GM12892 (cell line): ENCODE results near the gene PDS5B.

ENCODE experiments used
- POLR2A ChIP-seq: IDR thresholded peaks from 2 replicates; pipeline ENCODE4 v1.6.1; 2011; ENCODE audit warnings: low read depth, low read length, control low read depth
- POLR2AphosphoS5 ChIP-seq: IDR thresholded peaks from 2 replicates; pipeline ENCODE4 v1.6.1; 2011; ENCODE audit warnings: low read depth, low read length, control low read depth
- TAF1 ChIP-seq: IDR thresholded peaks from 2 replicates; pipeline ENCODE4 v1.6.1; 2011; ENCODE audit warnings: low read depth, mild to moderate bottlenecking, control low read depth, low read length, borderline replicate concordance

GRCh38 chr13:32733690-32734089, 147.4 kb downstream of the PDS5B start:
- TF ChIP-seq TAF1: no peak
- no peak for TF ChIP-seq POLR2AphosphoS5
- TF ChIP-seq POLR2A: no peak
